Measurements from ENCODE around the gene STPG4.

GRCh38 chr2:47186351-47186750 lies 31.2 kb upstream of the STPG4 start:
- TF ChIP-seq SNAI2 (CRISPR knock-in tag; IDR thresholded peaks at IDR 0.05): no peak
- TF ChIP-seq ZNF8 (CRISPR knock-in tag; IDR thresholded peaks at IDR 0.05): no peak
- no peak for TF ChIP-seq CREB5 (CRISPR knock-in tag; IDR thresholded peaks at IDR 0.05; ENCODE audit: low read depth)
- no peak for TF ChIP-seq GLIS3 (CRISPR knock-in tag; IDR thresholded peaks at IDR 0.05)
- no peak for TF ChIP-seq BACH2 (CRISPR knock-in tag; IDR thresholded peaks at IDR 0.05; ENCODE audit: borderline replicate concordance)
- TF ChIP-seq, protein P1, sequence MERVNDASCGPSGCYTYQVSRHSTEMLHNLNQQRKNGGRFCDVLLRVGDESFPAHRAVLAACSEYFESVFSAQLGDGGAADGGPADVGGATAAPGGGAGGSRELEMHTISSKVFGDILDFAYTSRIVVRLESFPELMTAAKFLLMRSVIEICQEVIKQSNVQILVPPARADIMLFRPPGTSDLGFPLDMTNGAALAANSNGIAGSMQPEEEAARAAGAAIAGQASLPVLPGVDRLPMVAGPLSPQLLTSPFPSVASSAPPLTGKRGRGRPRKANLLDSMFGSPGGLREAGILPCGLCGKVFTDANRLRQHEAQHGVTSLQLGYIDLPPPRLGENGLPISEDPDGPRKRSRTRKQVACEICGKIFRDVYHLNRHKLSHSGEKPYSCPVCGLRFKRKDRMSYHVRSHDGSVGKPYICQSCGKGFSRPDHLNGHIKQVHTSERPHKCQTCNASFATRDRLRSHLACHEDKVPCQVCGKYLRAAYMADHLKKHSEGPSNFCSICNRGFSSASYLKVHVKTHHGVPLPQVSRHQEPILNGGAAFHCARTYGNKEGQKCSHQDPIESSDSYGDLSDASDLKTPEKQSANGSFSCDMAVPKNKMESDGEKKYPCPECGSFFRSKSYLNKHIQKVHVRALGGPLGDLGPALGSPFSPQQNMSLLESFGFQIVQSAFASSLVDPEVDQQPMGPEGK (CRISPR knock-in tag; IDR thresholded peaks at IDR 0.05; ENCODE audit: borderline replicate concordance): no peak
- TF ChIP-seq ZFP30 (CRISPR knock-in tag; IDR thresholded peaks at IDR 0.05): no peak
- no peak for TF ChIP-seq CSDC2 (CRISPR knock-in tag; IDR thresholded peaks at IDR 0.05)
- TF ChIP-seq ZFP3 (CRISPR knock-in tag; IDR thresholded peaks at IDR 0.05): no peak
- TF ChIP-seq POU6F1 (CRISPR knock-in tag; IDR thresholded peaks at IDR 0.05; ENCODE audit: borderline replicate concordance, low read depth): no peak
- TF ChIP-seq ZNF70 (CRISPR knock-in tag; IDR thresholded peaks at IDR 0.05): no peak
